Stimulated activated naive CD8-positive, alpha-beta T cell treated with anti-CD3 and anti-CD28 coated beads, Interleukin-15, amount 100 ng/mL, for 72 hours (primary cell): ENCODE measurements around the gene HOXA5.
A peak's percentile ranks its signal among the peaks of the same experiment; 100 is the strongest.

Experiments
- ATAC-seq: fragments of 150-1000 bp; cut with Tn5 transposase; 2 replicates; pipeline ENCODE4 v1.10.0; 2021; ENCODE audit warnings: mild to moderate bottlenecking, moderate library complexity
- DNase-seq, 2 donors: peaks; one replicate each; pipeline ENCODE4 v3.0.0; 2021 to 2022
- H3K27ac Mint-ChIP-seq, 2 donors: one replicate each; pipeline ENCODE4 v1.8.0; 2022; ENCODE audit warnings: mild to moderate bottlenecking in 2 of 2, mixed read lengths in 2 of 2, moderate library complexity in 2 of 2
- H3K27me3 Mint-ChIP-seq: one replicate; pipeline ENCODE4 v1.8.0; 2022; ENCODE audit warnings: mixed read lengths
- H3K4me1 Mint-ChIP-seq: one replicate; pipeline ENCODE4 v1.8.0; 2022; ENCODE audit warnings: mild to moderate bottlenecking, mixed read lengths
- H3K4me3 Mint-ChIP-seq, 2 donors: one replicate each; pipeline ENCODE4 v1.8.0; 2022; ENCODE audit warnings: mild to moderate bottlenecking in 2 of 2, mixed read lengths in 2 of 2, moderate library complexity in 1 of 2
- H3K9me3 Mint-ChIP-seq, 2 donors: one replicate each; pipeline ENCODE4 v1.8.0; 2022; ENCODE audit warnings: mixed read lengths in 2 of 2

HOXA5 gene

DNA sequence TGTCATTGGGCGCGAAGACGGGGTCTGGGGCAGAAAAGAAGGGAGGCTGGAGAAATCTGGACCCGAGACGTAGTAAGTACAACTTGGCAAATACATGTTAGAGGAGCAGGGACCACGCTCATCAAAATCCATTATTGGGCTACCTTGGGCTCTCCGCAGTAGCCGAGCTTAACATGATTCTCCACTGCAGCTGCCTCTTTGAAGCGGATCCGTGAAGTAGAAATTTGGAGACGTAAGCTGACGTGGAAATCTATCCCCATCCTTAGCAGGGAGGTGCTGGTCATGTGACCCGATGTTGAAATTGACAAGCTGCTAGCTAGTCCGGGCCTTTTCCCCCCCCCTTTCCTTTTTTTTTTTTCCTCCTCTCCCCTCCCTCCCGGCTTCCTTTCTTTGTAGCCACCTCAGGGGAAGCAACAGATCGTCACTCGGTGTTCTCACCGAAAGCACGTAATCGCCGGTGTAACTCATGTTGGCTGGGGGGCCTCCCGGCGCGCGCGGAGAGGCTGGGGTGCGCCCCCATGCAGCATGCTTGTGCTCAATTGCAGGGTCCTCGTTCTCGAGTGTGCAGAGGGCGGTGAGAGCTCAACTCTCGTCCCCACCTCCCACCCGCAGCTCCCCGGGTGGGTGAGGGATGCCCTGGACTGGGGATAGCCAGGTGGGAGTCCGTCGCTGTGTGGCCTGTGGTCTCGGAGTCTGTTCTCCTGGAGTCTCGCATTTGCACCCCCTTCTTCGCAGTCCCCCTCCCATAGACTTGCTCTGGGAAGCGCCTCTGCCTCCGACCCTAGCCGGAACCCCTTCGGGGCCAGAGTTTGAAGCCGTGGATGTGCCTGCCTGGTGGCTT is 41.8 kb upstream of the HOXA5 start, which contains the start of gene HOXA11:
Gene HOXA11 (minus strand): TSS at position 220 of the 841 bp plus-strand sequence. CDS start 88 bp downstream, at position 132.
- H3K27me3 Mint-ChIP-seq: peaks cover 100% of the 10 kb centered on the region
- ATAC-seq: peak; percentile 22
- H3K27ac Mint-ChIP-seq: no peak within 1 kb of the TSS
- H3K9me3 Mint-ChIP-seq: no peaks in the 10 kb centered on the region
- H3K4me3 Mint-ChIP-seq: peak within 1 kb of the TSS; percentile 74 to 75
- DNase-seq: peak in 1 of 2 donors; percentile 16
- peaks cover 59% of the 10 kb centered on the region for H3K4me1 Mint-ChIP-seq

DNA sequence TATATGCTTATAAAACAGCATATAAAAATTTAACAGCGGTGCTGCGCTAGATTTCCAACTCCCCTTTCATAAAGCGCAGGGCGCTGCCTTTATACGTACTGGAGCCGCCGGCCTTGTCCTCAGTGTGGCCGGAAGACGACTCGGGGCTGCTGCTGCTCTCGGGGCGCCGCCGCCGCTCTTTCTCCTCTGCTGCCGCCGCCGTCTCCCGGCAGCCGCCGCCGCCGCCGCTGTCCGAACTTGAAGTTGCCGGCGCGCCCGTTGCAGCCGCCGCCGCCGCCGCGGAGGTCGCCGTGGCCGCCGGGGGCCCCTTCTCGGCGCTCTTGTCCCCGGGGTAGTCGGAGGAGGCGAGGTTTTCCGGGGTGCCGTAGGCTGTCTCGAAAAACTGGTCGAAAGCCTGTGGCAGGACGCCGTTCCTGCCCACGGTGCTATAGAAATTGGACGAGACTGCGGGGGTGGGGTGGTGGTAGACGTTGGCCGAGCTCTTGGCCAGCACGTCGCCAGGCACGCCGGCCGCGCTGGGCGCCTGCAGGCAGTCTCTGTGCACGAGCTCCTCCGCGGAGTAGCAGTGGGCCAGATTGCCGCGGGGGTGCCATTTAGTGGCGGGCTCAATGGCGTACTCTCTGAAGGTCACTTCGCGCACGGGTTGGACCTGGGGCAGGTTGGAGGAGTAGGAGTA is 41.0 kb upstream of the HOXA5 start:
- Mint-ChIP-seq H3K4me1 (peaks cover 59% of the 10 kb centered on the region), H3K27ac (no peak overlapping the region), H3K9me3 (no peaks in the 10 kb centered on the region), H3K4me3 (peak overlapping the region; percentile 74 to 75), H3K27me3 (peaks cover 100% of the 10 kb centered on the region)
- DNase-seq (peak in 1 of 2 donors; percentile 29), ATAC-seq (peak; percentile 37)

DNA sequence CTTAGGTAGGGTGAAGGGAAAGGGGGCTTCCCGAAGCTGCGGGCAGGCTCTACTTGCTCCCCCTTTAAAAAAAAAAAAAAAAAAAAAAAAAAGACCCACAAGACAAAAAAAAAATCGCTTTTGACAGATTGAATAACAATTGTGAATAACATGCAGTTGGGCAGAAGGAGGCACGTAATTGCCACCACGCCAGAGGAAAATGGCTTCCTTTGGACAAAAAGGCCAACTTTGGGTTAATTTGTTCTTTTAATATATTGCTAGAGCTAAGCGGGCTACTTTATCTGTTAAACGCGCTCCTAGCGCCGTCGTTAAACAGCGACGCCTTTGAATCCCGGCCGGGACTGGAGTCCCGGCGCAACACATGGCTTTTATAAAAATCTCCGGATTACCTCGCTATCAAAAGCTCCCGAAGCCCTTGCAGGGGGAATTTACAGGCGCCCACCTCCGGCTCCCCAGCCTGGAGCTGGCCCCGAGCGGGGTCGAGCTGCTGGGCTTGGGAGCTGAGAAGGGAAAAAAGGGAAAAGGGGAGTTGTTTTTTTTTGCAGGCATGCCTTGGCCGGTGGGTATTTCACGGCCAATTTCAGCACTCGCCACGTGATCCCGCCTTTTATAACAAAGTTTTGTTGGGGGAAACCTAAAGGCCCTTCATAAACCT is 40.3 kb upstream of the HOXA5 start:
- ATAC-seq (no peak), DNase-seq (peak in 1 of 2 donors; percentile 15)
- no peak overlapping the region for H3K27ac Mint-ChIP-seq

DNA sequence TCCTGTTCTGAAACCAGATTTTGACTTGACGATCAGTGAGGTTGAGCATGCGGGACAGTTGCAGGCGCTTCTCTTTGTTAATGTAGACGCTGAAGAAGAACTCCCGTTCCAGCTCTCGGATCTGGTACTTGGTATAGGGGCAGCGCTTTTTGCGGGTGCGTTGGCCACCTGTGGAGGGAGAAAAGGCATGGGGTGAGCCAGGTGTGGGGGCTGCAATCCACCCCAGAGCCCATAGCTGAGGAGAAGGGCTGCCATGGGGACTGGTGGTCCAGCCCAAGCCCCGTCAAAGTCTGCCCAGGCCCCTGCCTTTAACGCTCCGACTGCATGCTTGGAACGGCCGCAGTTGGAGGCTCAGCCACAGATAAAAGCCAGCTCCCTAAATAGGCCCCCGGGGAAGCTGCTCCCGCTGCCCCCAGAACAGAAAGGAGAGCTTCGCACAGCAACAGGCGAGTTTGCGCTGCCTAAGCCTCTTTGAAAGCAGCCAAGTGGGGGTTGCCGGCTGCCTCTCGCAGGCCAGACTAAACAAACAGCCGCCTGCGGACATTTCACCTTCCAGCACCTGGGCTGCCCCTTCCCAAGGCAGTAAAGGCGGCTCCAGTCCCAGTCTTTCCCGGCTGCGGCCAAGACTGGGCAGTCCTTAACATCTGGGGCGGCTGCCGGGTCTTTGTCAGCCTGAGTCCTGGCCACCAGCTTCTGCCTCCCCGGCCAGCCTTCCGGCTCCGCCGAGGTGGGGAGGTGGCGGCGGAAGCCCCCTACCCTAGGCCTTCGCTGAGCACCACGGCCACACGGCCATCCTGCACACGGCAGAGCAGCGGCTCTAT is 39.6 kb upstream of the HOXA5 start:
- H3K4me1 Mint-ChIP-seq: peaks cover 46% of the 10 kb centered on the region
- H3K27me3 Mint-ChIP-seq: peaks cover 100% of the 10 kb centered on the region
- ATAC-seq (no peak), DNase-seq (peak in 1 of 2 donors; percentile 8)
- H3K4me3 Mint-ChIP-seq: peak overlapping the region; percentile 56 to 74
- H3K27ac Mint-ChIP-seq: no peak overlapping the region
- H3K9me3 Mint-ChIP-seq: no peaks in the 10 kb centered on the region

More for the DNA sequence above, 40.3 kb upstream of the HOXA5 start:
- H3K9me3 Mint-ChIP-seq: no peaks in the 10 kb centered on the region
- H3K4me1 Mint-ChIP-seq: peaks cover 53% of the 10 kb centered on the region
- H3K4me3 Mint-ChIP-seq: peak overlapping the region; percentile 74 to 75
- H3K27me3 Mint-ChIP-seq: peaks cover 100% of the 10 kb centered on the region

DNA sequence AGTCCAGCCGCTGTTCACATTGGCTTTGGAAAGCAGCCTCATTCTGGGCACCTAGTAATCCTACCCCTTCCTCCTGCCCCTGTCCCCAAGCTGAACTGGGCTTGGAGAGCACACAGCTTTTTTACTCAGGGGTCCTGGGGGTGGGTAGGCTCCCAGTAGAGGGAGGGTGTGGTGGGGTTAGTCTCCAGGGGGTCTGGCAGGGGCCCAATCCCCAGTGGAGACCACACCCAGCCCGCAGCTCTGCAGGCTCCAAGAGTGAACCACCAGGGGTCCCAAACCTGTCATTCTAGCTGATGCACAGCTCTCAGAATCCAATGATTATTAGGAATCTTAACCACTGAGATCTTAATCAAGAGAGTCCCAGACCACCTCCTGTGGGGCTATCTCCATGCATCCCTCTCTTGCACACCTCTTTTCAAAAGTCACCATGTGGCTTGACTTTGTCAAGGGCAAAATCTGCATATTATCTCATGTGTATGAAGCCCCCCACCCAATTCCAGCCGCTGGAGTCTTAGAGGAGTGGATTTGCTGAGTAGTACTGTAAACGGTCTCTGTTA is 38.9 kb upstream of the HOXA5 start:
- ATAC-seq (no peak), DNase-seq (peak in 1 of 2 donors; percentile 3)
- Mint-ChIP-seq H3K4me1 (peaks cover 39% of the 10 kb centered on the region), H3K4me3 (no peak overlapping the region), H3K27ac (no peak overlapping the region), H3K27me3 (peaks cover 100% of the 10 kb centered on the region), H3K9me3 (no peaks in the 10 kb centered on the region)

DNA sequence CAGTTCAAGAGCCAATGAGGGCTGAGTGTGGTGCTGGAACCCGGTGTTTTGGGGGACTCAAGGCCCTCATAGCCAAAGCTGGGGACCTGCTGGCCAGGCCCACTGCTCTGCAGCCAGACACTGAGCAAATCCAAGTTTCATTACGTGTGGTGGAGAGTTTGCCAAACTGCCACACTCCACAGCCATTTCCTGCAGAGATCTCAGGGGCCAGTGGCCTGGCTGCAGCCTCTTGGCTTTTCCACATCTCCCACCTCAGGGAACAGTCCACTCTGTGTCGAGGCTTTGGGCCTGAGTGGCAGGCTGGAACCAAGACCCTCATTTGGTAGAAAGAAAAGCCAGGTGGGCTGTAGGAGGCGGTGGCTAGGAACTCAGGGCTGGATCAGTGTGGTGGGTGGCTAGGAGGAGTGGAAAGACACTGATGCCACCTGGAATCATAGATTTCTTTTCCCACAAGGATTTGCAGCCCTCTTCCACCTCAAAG is 38.4 kb upstream of the HOXA5 start:
- Mint-ChIP-seq H3K4me1 (peaks cover 36% of the 10 kb centered on the region), H3K9me3 (no peaks in the 10 kb centered on the region), H3K27ac (no peak overlapping the region), H3K27me3 (peaks cover 100% of the 10 kb centered on the region), H3K4me3 (no peak overlapping the region)
- DNase-seq (peak in 1 of 2 donors; percentile 7), ATAC-seq (no peak)

DNA sequence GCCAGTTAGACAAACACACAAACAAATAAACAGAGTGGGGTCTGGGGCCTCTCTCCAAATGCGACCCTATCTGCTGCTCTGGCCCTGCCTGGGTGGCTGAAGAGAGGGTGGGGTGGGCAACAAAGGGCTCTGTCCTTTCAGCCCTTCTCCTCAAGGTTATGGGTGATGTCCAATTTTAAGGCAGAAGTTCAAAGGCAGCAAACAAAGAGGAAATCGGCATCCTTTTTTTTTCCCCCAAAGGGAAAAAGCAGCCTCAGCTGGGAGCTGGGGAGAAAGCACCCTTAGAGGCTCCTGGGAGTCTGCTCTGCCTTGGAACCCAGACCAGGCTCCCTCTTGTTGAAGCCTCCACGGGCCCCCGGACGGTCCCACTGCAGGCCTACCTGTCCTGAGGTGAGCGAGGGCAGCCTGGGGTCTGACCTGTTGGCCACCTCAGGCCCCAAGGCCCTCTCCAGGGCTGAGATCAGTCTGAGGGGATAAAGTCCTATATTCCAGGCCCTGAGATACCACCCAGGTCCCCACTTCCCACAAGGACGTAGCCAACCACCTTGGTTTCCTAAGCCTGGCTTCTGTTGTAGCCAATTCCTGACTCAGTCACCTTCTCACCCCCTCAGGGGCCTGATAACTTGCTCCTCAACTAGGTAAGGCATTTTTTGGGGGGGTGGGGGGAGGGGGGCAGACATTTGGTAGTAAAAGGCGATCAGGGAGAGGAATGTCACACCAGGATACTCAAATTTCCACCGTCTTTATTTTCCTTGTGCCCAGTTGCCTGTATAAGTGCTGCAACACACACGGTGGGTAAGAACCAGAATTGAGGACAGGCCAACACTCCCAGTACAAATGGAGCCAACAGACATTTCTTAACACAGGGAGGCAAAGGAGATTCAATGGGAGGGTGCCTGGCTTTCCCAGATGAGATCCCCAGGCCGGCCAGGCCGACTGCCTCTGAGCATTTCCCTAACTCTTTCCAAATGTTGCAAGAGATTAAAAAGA is 37.2 kb upstream of the HOXA5 start:
- H3K9me3 Mint-ChIP-seq: no peaks in the 10 kb centered on the region
- H3K4me3 Mint-ChIP-seq: peak overlapping the region in 1 of 2 donors; percentile 46
- DNase-seq (peak in 1 of 2 donors; percentile 2), ATAC-seq (no peak)
- H3K27me3 Mint-ChIP-seq: peaks cover 100% of the 10 kb centered on the region
- no peak overlapping the region for H3K27ac Mint-ChIP-seq
- H3K4me1 Mint-ChIP-seq: peaks cover 28% of the 10 kb centered on the region

DNA sequence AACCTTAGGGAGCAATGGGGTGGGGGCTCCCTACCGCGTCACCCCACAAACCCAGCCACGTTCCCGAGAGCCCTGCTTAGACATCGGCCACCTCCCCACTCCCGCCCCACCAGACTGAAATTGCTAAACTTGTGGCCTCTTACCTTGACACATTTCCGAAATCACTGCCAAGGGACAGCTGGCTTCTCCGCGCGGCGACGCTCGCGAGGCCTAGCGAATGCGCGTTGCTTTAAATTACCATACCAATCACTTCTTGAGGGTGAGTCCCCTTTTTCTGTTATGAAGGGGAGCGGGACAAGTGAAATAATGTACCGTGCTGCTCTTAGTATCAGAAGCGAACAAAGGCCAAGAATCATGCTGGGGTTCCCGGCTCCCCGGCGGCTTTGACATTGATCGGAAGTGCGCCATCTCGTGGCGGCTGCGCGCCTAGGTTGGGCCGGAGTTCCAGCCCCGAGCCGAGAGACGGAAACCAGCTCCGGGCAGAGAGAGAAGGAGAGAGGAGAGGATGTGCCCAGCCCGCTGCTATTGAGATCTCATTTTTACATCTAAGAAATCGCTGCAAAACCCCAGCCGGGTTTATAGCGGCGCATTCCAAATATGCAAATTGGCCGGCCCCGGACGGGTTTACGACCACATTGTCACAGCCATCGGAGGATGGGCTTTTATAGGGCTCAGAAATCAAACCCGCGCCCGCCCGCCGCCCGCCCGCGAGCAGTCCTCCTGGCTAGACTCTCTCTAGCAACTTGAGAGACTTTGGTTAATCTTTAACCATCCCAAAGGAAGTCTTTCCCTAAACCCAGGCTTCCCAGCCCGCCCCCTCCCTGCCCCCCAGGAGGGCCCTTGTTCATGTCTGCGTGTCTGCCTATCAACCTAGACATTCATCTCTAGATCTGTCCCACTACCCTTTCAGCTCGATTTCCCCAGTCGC is 36.3 kb upstream of the HOXA5 start:
- Mint-ChIP-seq H3K4me1 (peaks cover 22% of the 10 kb centered on the region), H3K4me3 (peak overlapping the region; percentile 43 to 46), H3K27ac (no peak overlapping the region), H3K9me3 (no peaks in the 10 kb centered on the region), H3K27me3 (peaks cover 100% of the 10 kb centered on the region)
- peak; percentile 73 for ATAC-seq
- peak; percentile 72 to 75 for DNase-seq

DNA sequence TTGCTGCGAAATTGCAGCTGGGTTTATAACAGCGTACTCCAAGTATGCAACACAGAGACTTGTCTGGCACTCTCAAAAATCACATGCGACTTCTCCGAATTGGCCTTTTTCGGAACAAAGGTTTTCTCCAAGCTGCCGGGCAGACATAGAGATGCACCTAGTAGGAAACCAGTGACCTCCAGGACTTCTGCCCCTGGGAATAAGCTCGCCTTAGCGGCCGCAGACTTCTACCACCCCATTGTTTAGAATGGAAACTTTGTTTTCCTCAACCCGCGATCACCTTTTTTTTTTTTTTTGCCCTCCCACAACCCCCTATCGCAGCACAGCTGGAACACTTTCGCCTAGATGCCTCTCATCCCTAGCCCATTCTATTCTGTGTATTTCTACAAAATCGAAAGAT is 35.5 kb upstream of the HOXA5 start:
- ATAC-seq (no peak), DNase-seq (peak in 1 of 2 donors; percentile 3)
- Mint-ChIP-seq H3K27ac (no peak overlapping the region), H3K4me1 (peaks cover 20% of the 10 kb centered on the region), H3K4me3 (no peak overlapping the region), H3K9me3 (no peaks in the 10 kb centered on the region), H3K27me3 (peaks cover 100% of the 10 kb centered on the region)

DNA sequence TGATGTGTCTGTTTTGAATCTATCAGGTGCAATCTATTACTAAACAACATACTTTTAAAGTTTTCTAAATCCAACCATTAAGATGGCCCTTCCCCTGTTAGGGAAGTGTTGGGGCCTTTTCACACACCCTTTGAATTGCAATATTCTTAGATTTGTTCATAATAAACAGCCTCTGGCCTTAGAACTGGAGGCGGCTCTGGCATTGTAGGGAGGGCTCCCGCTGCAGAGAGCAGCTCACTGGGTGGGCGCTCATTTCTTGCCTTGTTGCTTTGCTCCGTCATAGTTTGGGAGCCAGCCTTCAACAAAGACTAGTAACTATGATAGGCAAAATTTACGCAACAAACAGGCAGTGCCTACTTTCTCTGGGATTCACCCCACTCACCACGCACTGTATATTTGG is 34.9 kb upstream of the HOXA5 start:
- ATAC-seq (no peak), DNase-seq (peak in 1 of 2 donors; percentile 1)
- Mint-ChIP-seq H3K27me3 (peaks cover 95% of the 10 kb centered on the region), H3K4me1 (peaks cover 20% of the 10 kb centered on the region), H3K4me3 (no peak overlapping the region), H3K9me3 (no peaks in the 10 kb centered on the region), H3K27ac (no peak overlapping the region)

DNA sequence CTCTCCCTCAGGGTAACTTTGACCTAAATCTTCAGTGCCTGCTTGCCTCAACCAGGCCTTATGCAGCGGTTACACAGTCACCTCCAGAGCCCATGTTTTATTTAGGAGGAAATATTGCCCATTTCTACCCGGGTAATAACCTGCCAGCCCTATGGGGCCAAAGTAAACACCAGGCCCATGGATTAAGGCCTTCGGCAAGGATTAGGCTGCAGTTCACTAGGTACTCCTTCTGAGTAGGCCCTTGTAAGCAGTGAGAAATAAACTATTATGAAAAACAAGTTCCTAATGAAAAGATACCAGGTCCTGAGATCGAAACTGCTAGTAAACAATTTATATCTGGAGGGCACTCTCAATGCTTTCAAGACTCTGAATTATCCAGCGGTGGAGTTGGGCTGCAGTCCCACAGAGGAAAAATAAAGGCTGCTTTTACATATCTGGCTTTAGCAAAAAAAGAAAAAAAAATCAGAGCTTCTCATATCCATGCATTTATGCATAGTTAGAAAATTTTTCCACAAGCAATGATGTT is 34.4 kb upstream of the HOXA5 start:
- H3K27ac Mint-ChIP-seq: no peak overlapping the region
- DNase-seq (no peak), ATAC-seq (no peak)
- no peaks in the 10 kb centered on the region for H3K9me3 Mint-ChIP-seq
- H3K4me1 Mint-ChIP-seq: peaks cover 21% of the 10 kb centered on the region
- H3K27me3 Mint-ChIP-seq: peaks cover 95% of the 10 kb centered on the region
- no peak overlapping the region for H3K4me3 Mint-ChIP-seq

DNA sequence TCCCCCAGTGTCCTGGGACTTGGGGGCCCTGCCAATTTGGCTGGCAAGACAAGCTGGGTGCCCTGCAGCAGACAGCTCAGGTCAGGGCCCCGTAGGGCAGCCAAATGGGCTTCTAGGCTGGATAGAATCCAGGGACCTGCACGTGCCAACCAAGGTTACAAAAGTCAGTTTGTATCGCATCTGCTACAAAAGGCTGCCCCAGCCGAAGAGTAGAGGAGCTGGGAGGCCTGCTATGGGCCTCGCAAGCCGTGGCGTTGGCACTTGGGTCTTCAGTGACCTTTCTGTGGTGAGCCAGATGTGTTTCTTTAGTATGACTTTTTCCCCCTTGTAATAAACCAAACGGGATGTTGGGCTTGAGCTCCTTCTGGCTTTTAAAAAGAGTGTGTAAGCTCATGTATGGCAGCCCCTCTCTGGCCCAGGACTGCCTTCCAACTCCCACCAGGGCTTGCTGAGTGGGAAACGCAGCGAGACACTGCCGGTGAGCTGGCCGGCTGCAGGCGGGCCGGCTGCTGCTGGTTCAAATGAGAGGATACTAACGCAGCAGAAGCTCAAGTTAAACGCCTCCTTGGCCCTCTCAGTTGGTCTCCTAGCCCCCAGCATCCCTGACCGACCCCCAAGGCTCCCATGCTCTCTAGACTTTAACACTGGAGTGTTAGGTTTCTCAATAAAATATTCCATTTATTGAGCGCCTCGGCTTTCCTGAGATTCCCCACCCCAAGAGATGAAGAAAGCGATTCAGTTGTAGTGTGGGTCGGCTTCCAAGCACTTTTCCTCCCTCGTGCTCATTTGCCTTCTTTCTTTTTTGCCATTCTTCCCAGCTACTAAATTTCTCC is 33.7 kb upstream of the HOXA5 start:
- DNase-seq: no peak
- Mint-ChIP-seq H3K27me3 (peaks cover 95% of the 10 kb centered on the region), H3K27ac (no peak overlapping the region), H3K9me3 (no peaks in the 10 kb centered on the region), H3K4me1 (peaks cover 24% of the 10 kb centered on the region), H3K4me3 (no peak overlapping the region)
- ATAC-seq: no peak
